GF-D8 (cell line): ENCODE measurements around the gene FOLR2.
"Not testable (repeated sequence)": the region's sequence is repeated elsewhere in the genome, so short reads cannot be mapped to it uniquely, and the experiment has no call there.

Experiments
- DNase-seq: peaks from one replicate; lab custom pipeline; 2025; lab: John Stamatoyannopoulos, UW

Gene FOLR2

GRCh38 chr11:72216638-72217037 lies at the start of gene FOLR2:
FOLR2 (plus strand) TSS chr11:72216794; CDS start chr11:72218585, 1,791 bp downstream.
- DNase-seq = no peak

GRCh38 chr11:72169046-72169555 lies 47.5 kb upstream of the FOLR2 start:
- not testable (repeated sequence) for DNase-seq

GRCh38 chr11:72169754-72170153 lies 46.8 kb upstream of the FOLR2 start:
- DNase-seq = not testable (repeated sequence)

- not testable (repeated sequence) for DNase-seq
Measured at GRCh38 chr11:72172043-72172442, 44.6 kb upstream of the FOLR2 start.

GRCh38 chr11:72173291-72173690 lies 43.3 kb upstream of the FOLR2 start:
- no peak for DNase-seq

- DNase-seq = no peak
Measured at GRCh38 chr11:72174302-72175070, 42.1 kb upstream of the FOLR2 start.

- no peak for DNase-seq
Measured at GRCh38 chr11:72177656-72178055, 38.9 kb upstream of the FOLR2 start.

- DNase-seq = no peak
Measured at GRCh38 chr11:72179049-72179803, 37.4 kb upstream of the FOLR2 start.

GRCh38 chr11:72179804-72180396 lies 36.7 kb upstream of the FOLR2 start:
- no peak for DNase-seq

GRCh38 chr11:72180892-72181552 lies 35.6 kb upstream of the FOLR2 start:
- not testable (repeated sequence) for DNase-seq

GRCh38 chr11:72181553-72181958 lies 35.0 kb upstream of the FOLR2 start:
- not testable (repeated sequence) for DNase-seq

- no peak for DNase-seq
Measured at GRCh38 chr11:72188267-72188666, 28.3 kb upstream of the FOLR2 start.

- DNase-seq = no peak
Measured at GRCh38 chr11:72189455-72190250, 26.9 kb upstream of the FOLR2 start.

GRCh38 chr11:72190631-72191071 lies 25.9 kb upstream of the FOLR2 start:
- DNase-seq = no peak

GRCh38 chr11:72191961-72192381 lies 24.6 kb upstream of the FOLR2 start, which contains the start of gene FOLR1:
FOLR1 (plus strand) TSS chr11:72192140; CDS start chr11:72192174, 34 bp downstream.
- no peak for DNase-seq

- no peak for DNase-seq
Measured at GRCh38 chr11:72195518-72196270, 20.9 kb upstream of the FOLR2 start.

- not testable (repeated sequence) for DNase-seq
Measured at GRCh38 chr11:72201445-72201844, 15.1 kb upstream of the FOLR2 start.

- no peak for DNase-seq
Measured at GRCh38 chr11:72202571-72202970, 14.0 kb upstream of the FOLR2 start.

- DNase-seq = no peak
Measured at GRCh38 chr11:72203163-72203562, 13.4 kb upstream of the FOLR2 start.

- no peak for DNase-seq
Measured at GRCh38 chr11:72204886-72205285, 11.7 kb upstream of the FOLR2 start.
